HEK293 (cell line): ENCODE measurements around the gene LRP5.

Source experiments
- CTCF ChIA-PET: fragments of 350-600 bp; formaldehyde crosslinking; extraction: SDS; loops from one replicate; lab custom pipeline; 2021; ENCODE audit warnings: antibody characterized with exemption; lab: Yijun Ruan, JAX
- POLR2A ChIA-PET: fragments of 300-600 bp; formaldehyde crosslinking; extraction: SDS; loops from one replicate; lab custom pipeline; 2020; ENCODE audit warnings: antibody characterized with exemption, inconsistent platforms; lab: Yijun Ruan, JAX
- H3K27ac ChIP-seq: fragments of 200-500 bp; sonication (Bioruptor generic); 2 replicates; pipeline ENCODE4 v1.5.1; 2014; ENCODE audit warnings: low read depth, low read length, control low read depth, inconsistent platforms; ENCODE audit errors: extremely low read depth
- H3K36me3 ChIP-seq, 2 experiments: fragments of 200-500 bp in 1 of 2; sonication (Bioruptor generic) in 1 of 2; 1 replicate in 1 of 2; 2 replicates in 1 of 2; pipeline ENCODE4 v1.5.1; 2014 to 2017; ENCODE audit warnings: inconsistent platforms in 2 of 2, low read length in 2 of 2; ENCODE audit not compliant: control insufficient read depth in 2 of 2, insufficient read depth in 1 of 2
- H3K4me1 ChIP-seq: fragments of 200-500 bp; sonication (Bioruptor generic); 2 replicates; pipeline ENCODE4 v1.5.1; 2014; ENCODE audit warnings: mild to moderate bottlenecking, low read length, inconsistent platforms; ENCODE audit not compliant: control insufficient read depth, insufficient read depth
- H3K4me3 ChIP-seq: 2 replicates; pipeline ENCODE4 v1.5.1; 2011; ENCODE audit warnings: low read depth, mild to moderate bottlenecking, control low read depth, low read length, moderate library complexity
- H3K9me3 ChIP-seq: fragments of 200-500 bp; sonication (Bioruptor generic); 2 replicates; pipeline ENCODE4 v1.5.1; 2014; ENCODE audit warnings: low read depth, low read length, inconsistent platforms; ENCODE audit not compliant: control insufficient read depth, insufficient read depth
- GLI4 ChIP-seq: fragments of 450-650 bp; formaldehyde crosslinking; IDR thresholded peaks from 2 replicates; pipeline ENCODE4 v1.5.1; 2016; ENCODE audit warnings: missing biosample characterization, missing genetic modification characterization
- GLIS2 ChIP-seq: fragments of 450-650 bp; formaldehyde crosslinking; IDR thresholded peaks from 2 replicates; pipeline ENCODE4 v1.5.1; 2016; ENCODE audit warnings: missing biosample characterization, missing genetic modification characterization
- PRDM1 ChIP-seq: fragments of 450-650 bp; formaldehyde crosslinking; IDR thresholded peaks from 2 replicates; pipeline ENCODE4; 2016; ENCODE audit warnings: missing biosample characterization, missing genetic modification characterization
- REPIN1 ChIP-seq: fragments of 450-650 bp; formaldehyde crosslinking; IDR thresholded peaks from 2 replicates; pipeline ENCODE4 v1.5.1; 2017; ENCODE audit warnings: missing biosample characterization, missing genetic modification characterization, low read depth
- SCRT2 ChIP-seq: fragments of 450-650 bp; formaldehyde crosslinking; IDR thresholded peaks from 2 replicates; pipeline ENCODE4 v1.5.1; 2016; ENCODE audit warnings: missing biosample characterization, missing genetic modification characterization
- ZBTB17 ChIP-seq: fragments of 450-650 bp; formaldehyde crosslinking; IDR thresholded peaks from 2 replicates; pipeline ENCODE4 v1.5.1; 2016; ENCODE audit warnings: missing biosample characterization, missing genetic modification characterization
- ZBTB48 ChIP-seq: fragments of 450-650 bp; formaldehyde crosslinking; IDR thresholded peaks from 2 replicates; pipeline ENCODE4 v1.5.1; 2016; ENCODE audit warnings: missing biosample characterization, missing genetic modification characterization
- ZEB2 ChIP-seq: fragments of 450-650 bp; formaldehyde crosslinking; IDR thresholded peaks from 2 replicates; pipeline ENCODE4 v1.5.1; 2016; ENCODE audit warnings: missing biosample characterization, missing genetic modification characterization
- ZFP37 ChIP-seq: fragments of 450-650 bp; formaldehyde crosslinking; IDR thresholded peaks from 2 replicates; pipeline ENCODE4 v1.5.1; 2016; ENCODE audit warnings: missing biosample characterization, missing genetic modification characterization
- ZNF140 ChIP-seq: fragments of 450-650 bp; formaldehyde crosslinking; IDR thresholded peaks from 2 replicates; pipeline ENCODE4 v1.5.1; 2016; ENCODE audit warnings: missing biosample characterization, missing genetic modification characterization
- ZNF23 ChIP-seq: fragments of 450-650 bp; formaldehyde crosslinking; IDR thresholded peaks from 2 replicates; pipeline ENCODE4 v1.5.1; 2016; ENCODE audit warnings: missing biosample characterization, missing genetic modification characterization, borderline replicate concordance
- ZNF24 ChIP-seq: fragments of 450-650 bp; formaldehyde crosslinking; IDR thresholded peaks from 2 replicates; pipeline ENCODE4 v1.5.1; 2016; ENCODE audit warnings: missing biosample characterization, missing genetic modification characterization
- ZNF324 ChIP-seq: fragments of 450-650 bp; formaldehyde crosslinking; IDR thresholded peaks from 2 replicates; pipeline ENCODE4 v1.5.1; 2016; ENCODE audit warnings: missing biosample characterization, missing genetic modification characterization
- ZNF350 ChIP-seq: fragments of 450-650 bp; formaldehyde crosslinking; IDR thresholded peaks from 2 replicates; pipeline ENCODE4 v1.5.0; 2017; ENCODE audit warnings: missing biosample characterization, mild to moderate bottlenecking, missing genetic modification characterization
- ZNF48 ChIP-seq: fragments of 450-650 bp; formaldehyde crosslinking; IDR thresholded peaks from 2 replicates; pipeline ENCODE4 v1.5.1; 2016; ENCODE audit warnings: missing biosample characterization, missing genetic modification characterization
- ZNF544 ChIP-seq: fragments of 450-650 bp; formaldehyde crosslinking; IDR thresholded peaks from 2 replicates; pipeline ENCODE4 v1.5.0; 2017; ENCODE audit warnings: missing biosample characterization, missing genetic modification characterization
- ZNF548 ChIP-seq: fragments of 450-650 bp; formaldehyde crosslinking; IDR thresholded peaks from 2 replicates; pipeline ENCODE4 v1.5.1; 2016; ENCODE audit warnings: missing biosample characterization, missing genetic modification characterization
- ZNF600 ChIP-seq: fragments of 450-650 bp; formaldehyde crosslinking; IDR thresholded peaks from 2 replicates; pipeline ENCODE4 v1.5.1; 2016; ENCODE audit warnings: missing biosample characterization, missing genetic modification characterization
- ZNF610 ChIP-seq: fragments of 450-650 bp; formaldehyde crosslinking; IDR thresholded peaks from 2 replicates; pipeline ENCODE4 v1.5.1; 2016; ENCODE audit warnings: missing biosample characterization, missing genetic modification characterization, borderline replicate concordance
- ZNF660 ChIP-seq: fragments of 450-650 bp; IDR thresholded peaks from 2 replicates; pipeline ENCODE4 v1.5.1; 2018; ENCODE audit warnings: missing biosample characterization, mild to moderate bottlenecking, missing genetic modification characterization
- ZNF664 ChIP-seq: fragments of 450-650 bp; formaldehyde crosslinking; IDR thresholded peaks from 2 replicates; pipeline ENCODE4 v1.5.1; 2016; ENCODE audit warnings: missing biosample characterization, missing genetic modification characterization
- ZNF701 ChIP-seq: fragments of 450-650 bp; formaldehyde crosslinking; IDR thresholded peaks from 2 replicates; pipeline ENCODE4 v1.5.1; 2016; ENCODE audit warnings: missing biosample characterization, missing genetic modification characterization
- ZNF768 ChIP-seq: fragments of 450-650 bp; formaldehyde crosslinking; IDR thresholded peaks from 2 replicates; pipeline ENCODE4 v1.5.1; 2018; ENCODE audit warnings: missing biosample characterization, mild to moderate bottlenecking, missing genetic modification characterization
- ZNF791 ChIP-seq: fragments of 450-650 bp; formaldehyde crosslinking; IDR thresholded peaks from 2 replicates; pipeline ENCODE4 v1.5.1; 2016; ENCODE audit warnings: missing biosample characterization, missing genetic modification characterization
- ZNF792 ChIP-seq: fragments of 450-650 bp; formaldehyde crosslinking; IDR thresholded peaks from 2 replicates; pipeline ENCODE4 v1.5.1; 2016; ENCODE audit warnings: missing biosample characterization, missing genetic modification characterization
- ZSCAN16 ChIP-seq: fragments of 450-650 bp; formaldehyde crosslinking; IDR thresholded peaks from 2 replicates; pipeline ENCODE4 v1.5.1; 2016; ENCODE audit warnings: missing biosample characterization, missing genetic modification characterization
- TF ChIP-seq, protein P1 (sequence below): fragments of 450-650 bp; formaldehyde crosslinking; IDR thresholded peaks from 2 replicates; pipeline ENCODE4 v1.5.1; 2017; ENCODE audit warnings: missing biosample characterization, missing genetic modification characterization
- TF ChIP-seq, protein P2 (sequence below): fragments of 450-650 bp; formaldehyde crosslinking; IDR thresholded peaks from 2 replicates; pipeline ENCODE4 v1.5.1; 2016; ENCODE audit warnings: missing biosample characterization, missing genetic modification characterization
- TF ChIP-seq, protein P3 (sequence below): fragments of 450-650 bp; formaldehyde crosslinking; IDR thresholded peaks from 2 replicates; pipeline ENCODE4 v1.5.1; 2016; ENCODE audit warnings: missing biosample characterization, missing genetic modification characterization, low read depth
- TF ChIP-seq, protein P4 (sequence below): fragments of 450-650 bp; formaldehyde crosslinking; IDR thresholded peaks from 2 replicates; pipeline ENCODE4; 2016; ENCODE audit warnings: missing biosample characterization, missing genetic modification characterization

The LRP5 gene

DNA sequence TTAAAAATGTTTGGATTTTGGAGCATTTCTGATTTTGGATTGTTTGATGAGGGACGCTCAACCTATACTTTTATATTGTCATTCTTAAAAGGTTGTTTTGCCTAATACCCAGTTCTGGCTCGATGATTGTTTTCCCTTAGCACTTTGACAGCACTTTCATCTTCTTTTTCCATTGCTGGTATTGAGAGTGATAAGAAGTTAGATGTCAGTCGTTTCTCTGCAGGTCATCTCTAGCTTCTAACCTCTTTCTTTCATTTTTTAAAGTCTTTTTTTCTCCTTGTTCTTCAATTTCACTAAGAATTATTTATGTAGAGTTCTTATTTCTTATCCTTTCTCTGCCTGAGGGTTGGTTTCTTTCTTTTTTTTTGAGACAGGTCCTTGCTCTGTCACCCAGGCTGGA is 167.0 kb downstream of the LRP5 start (continued):
- no peak for TF ChIP-seq ZNF792 (tag by site-specific recombination)
- no peak for TF ChIP-seq ZNF548
- TF ChIP-seq PRDM1 = 0 out of 2 replicates have a peak, but pooled peaks have one; percentile 26
- no peak for TF ChIP-seq ZFP37 (tag by site-specific recombination)
- no peak for TF ChIP-seq SCRT2 (tag by site-specific recombination)
- TF ChIP-seq, protein P1, sequence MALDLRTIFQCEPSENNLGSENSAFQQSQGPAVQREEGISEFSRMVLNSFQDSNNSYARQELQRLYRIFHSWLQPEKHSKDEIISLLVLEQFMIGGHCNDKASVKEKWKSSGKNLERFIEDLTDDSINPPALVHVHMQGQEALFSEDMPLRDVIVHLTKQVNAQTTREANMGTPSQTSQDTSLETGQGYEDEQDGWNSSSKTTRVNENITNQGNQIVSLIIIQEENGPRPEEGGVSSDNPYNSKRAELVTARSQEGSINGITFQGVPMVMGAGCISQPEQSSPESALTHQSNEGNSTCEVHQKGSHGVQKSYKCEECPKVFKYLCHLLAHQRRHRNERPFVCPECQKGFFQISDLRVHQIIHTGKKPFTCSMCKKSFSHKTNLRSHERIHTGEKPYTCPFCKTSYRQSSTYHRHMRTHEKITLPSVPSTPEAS (tag by site-specific recombination) = no peak
- TF ChIP-seq ZNF701 = no peak
- TF ChIP-seq, all 188 proteins: peak for 2

DNA sequence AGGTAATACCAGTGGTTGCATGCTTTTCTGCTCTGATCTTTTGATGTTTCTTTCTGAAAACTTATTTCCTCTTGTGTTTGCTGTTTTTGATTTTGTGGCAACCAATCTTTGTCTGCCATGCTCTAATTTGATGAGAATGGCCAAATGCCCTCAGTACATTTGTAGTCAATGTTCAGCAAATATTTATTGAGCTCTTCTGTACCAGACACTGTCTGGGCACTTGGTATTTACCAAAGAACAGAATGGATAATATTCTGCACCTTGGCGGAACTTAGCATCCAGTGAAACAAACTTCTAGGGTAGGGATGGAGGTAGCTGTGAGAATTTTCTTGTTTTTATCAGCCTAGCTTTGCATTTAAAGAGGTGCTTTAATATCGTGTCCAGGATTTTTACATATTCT is 167.8 kb downstream of the LRP5 start:
- no peak overlapping the region for H3K27ac ChIP-seq
- no peaks in the 10 kb centered on the region for H3K4me1 ChIP-seq
- ChIA-PET POLR2A (interaction anchor here (0.6 kb wide), 1 partner anchor 132 kb away, joined by 3 read pairs; no protein-coding TSS in a partner anchor), CTCF (interaction anchor here (0.7 kb wide), 1 partner anchor 39 kb away, joined by 3 read pairs; no protein-coding TSS in a partner anchor)
- no peak overlapping the region for H3K4me3 ChIP-seq
- peaks cover 4 to 10% of the 10 kb centered on the region in 2 experiments; a peak in 2 of 3 replicates for H3K36me3 ChIP-seq
- no peaks in the 10 kb centered on the region for H3K9me3 ChIP-seq
- no peak for TF ChIP-seq ZNF768 (tag by site-specific recombination)
- TF ChIP-seq ZNF664 (tag by site-specific recombination) = no peak
- TF ChIP-seq ZNF23 (tag by site-specific recombination) = no peak
- no peak for TF ChIP-seq ZBTB17 (tag by site-specific recombination)
- TF ChIP-seq ZNF24 (tag by site-specific recombination) = no peak

DNA sequence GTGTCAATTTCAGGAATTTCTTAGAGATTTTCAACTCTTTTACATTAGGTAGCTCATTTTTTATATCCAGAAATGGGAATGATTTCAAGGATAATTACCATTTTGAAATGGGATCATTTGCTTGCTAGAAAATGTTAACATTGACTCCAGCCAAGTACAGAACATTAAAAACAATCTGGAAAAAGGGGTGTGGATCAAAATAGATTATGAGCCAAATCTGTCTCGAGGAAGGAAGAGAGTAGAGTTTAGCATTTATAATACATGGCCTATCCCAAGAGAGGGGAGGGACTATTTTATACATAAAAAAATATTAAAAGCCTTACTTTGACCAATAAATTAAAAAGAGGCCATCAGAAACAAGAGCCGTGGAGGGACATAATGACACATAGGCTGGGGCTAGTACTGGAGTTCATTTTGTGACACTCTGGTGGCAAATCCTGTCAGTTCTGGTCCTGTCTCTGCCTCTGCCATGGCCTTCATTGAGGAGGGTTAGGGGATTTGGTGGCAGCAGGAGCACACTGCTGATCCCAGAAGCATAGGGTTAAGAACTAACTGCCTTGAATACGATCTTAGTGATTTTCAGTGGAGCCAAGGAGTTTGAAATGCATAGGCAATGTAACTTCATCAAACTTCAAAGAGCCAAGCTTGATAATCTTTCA is 168.6 kb downstream of the LRP5 start:
- CTCF ChIA-PET = no interaction called here
- no peak for TF ChIP-seq GLI4 (tag by site-specific recombination)
- no peak for TF ChIP-seq ZNF544 (tag by site-specific recombination)
- no peak for TF ChIP-seq ZNF660
- no peak for TF ChIP-seq ZNF600
- no peak for TF ChIP-seq ZNF140 (tag by site-specific recombination)
- no peak for TF ChIP-seq ZBTB48 (tag by site-specific recombination)
- TF ChIP-seq ZNF48 (tag by site-specific recombination) = no peak
- TF ChIP-seq ZNF610 (tag by site-specific recombination) = no peak
- no peak for TF ChIP-seq ZNF324 (tag by site-specific recombination)
- no peak for TF ChIP-seq ZSCAN16 (tag by site-specific recombination)
- TF ChIP-seq, protein P2, sequence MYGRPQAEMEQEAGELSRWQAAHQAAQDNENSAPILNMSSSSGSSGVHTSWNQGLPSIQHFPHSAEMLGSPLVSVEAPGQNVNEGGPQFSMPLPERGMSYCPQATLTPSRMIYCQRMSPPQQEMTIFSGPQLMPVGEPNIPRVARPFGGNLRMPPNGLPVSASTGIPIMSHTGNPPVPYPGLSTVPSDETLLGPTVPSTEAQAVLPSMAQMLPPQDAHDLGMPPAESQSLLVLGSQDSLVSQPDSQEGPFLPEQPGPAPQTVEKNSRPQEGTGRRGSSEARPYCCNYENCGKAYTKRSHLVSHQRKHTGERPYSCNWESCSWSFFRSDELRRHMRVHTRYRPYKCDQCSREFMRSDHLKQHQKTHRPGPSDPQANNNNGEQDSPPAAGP = no peak
- no peak for TF ChIP-seq ZEB2 (tag by site-specific recombination)
- TF ChIP-seq, protein P3, sequence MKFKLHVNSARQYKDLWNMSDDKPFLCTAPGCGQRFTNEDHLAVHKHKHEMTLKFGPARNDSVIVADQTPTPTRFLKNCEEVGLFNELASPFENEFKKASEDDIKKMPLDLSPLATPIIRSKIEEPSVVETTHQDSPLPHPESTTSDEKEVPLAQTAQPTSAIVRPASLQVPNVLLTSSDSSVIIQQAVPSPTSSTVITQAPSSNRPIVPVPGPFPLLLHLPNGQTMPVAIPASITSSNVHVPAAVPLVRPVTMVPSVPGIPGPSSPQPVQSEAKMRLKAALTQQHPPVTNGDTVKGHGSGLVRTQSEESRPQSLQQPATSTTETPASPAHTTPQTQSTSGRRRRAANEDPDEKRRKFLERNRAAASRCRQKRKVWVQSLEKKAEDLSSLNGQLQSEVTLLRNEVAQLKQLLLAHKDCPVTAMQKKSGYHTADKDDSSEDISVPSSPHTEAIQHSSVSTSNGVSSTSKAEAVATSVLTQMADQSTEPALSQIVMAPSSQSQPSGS (tag by site-specific recombination) = no peak
- TF ChIP-seq, protein P4, sequence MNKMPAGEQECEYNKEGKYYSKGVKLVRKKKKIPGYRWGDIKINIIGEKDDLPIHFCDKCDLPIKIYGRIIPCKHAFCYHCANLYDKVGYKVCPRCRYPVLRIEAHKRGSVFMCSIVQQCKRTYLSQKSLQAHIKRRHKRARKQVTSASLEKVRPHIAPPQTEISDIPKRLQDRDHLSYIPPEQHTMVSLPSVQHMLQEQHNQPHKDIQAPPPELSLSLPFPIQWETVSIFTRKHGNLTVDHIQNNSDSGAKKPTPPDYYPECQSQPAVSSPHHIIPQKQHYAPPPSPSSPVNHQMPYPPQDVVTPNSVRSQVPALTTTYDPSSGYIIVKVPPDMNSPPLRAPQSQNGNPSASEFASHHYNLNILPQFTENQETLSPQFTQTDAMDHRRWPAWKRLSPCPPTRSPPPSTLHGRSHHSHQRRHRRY = no peak
- TF ChIP-seq REPIN1 (tag by site-specific recombination) = no peak
- TF ChIP-seq ZNF548 = no peak
- TF ChIP-seq ZNF350 (tag by site-specific recombination) = no peak
- no peak for TF ChIP-seq GLIS2 (tag by site-specific recombination)
- TF ChIP-seq ZNF791 (tag by site-specific recombination) = no peak
- TF ChIP-seq, all 188 proteins: peak for 0
- Histone ChIP-seq H3K27ac (no peak overlapping the region), H3K4me1 (no peaks in the 10 kb centered on the region), H3K4me3 (no peak overlapping the region), H3K9me3 (no peaks in the 10 kb centered on the region), H3K36me3 (peaks cover 4 to 10% of the 10 kb centered on the region in 2 experiments; a peak in 2 of 3 replicates)
- POLR2A ChIA-PET = no interaction called here
